GM12878 (cell line): ENCODE data around the gene TRPM3. TPM values are rescaled to one million over a fixed set of nuclear protein-coding genes. Genes with fewer than 3 reads are reported as not detected.

ENCODE experiments used
- BACH1 ChIP-seq: fragments of 450-650 bp; IDR thresholded peaks from 2 replicates; pipeline ENCODE4 v1.6.1; 2017; ENCODE audit warnings: mild to moderate bottlenecking, borderline replicate concordance
- HDAC6 ChIP-seq: fragments of 200-600 bp; sonication (generic); IDR thresholded peaks from one replicate; pipeline ENCODE4 v1.8.0; 2017; ENCODE audit warnings: antibody characterized with exemption; ENCODE audit not compliant: unreplicated experiment
- RELA ChIP-seq: fragments of 450-650 bp; IDR thresholded peaks from 2 replicates; pipeline ENCODE4 v1.8.0; 2014; ENCODE audit warnings: borderline replicate concordance; ENCODE audit not compliant: partially characterized antibody
- RFX5 ChIP-seq: IDR thresholded peaks from 2 replicates; pipeline ENCODE4 v1.6.1; 2011; ENCODE audit warnings: low read depth, low read length, improper control_type of control experiment
- SP1 ChIP-seq: IDR thresholded peaks from one replicate; pipeline ENCODE4 v1.6.1; 2011; ENCODE audit warnings: low read depth, low read length
- SREBF2 ChIP-seq: IDR thresholded peaks from 2 replicates; pipeline ENCODE4 v1.6.1; 2012; ENCODE audit warnings: mild to moderate bottlenecking, low read length
- TCF12 ChIP-seq: IDR thresholded peaks from 2 replicates; pipeline ENCODE4 v1.6.1; 2011; ENCODE audit warnings: low read depth, mild to moderate bottlenecking, low read length
- polyA plus RNA-seq, 11 experiments: library from polyadenylated mRNA; depleted of rRNA in 4 of 11; unstranded in 6 of 11; stranded (reverse) in 5 of 11; fragments of >200 nt; fragmentation: Nextera tagmentation in 4 of 11; fragmentation: Illumina TruSeq in 1 of 11; extraction: Ambion mirVana in 4 of 11; extraction: Trizol in 1 of 11; gene quantifications; 1 replicate in 1 of 11; 2 replicates in 10 of 11; pipeline versions ENCODE4 v1.2.1 to v1.2.3, GENCODE V29; 2011 to 2016; ENCODE audit warnings: inconsistent platforms in 2 of 11, missing spikeins in 2 of 11, low read depth in 1 of 11
- total RNA-seq, 4 experiments: library from RNA; depleted of rRNA in 3 of 4; stranded (reverse); fragments of >200 nt in 3 of 4; fragmentation: Illumina TruSeq in 1 of 4; extraction: Trizol in 1 of 4; gene quantifications; 2 replicates each; pipeline versions ENCODE4 v1.2.1 to v1.2.3, GENCODE V29; 2013 to 2021
- TF ChIP-seq, protein P1 (sequence below), 3 experiments: IDR thresholded peaks in 2 of 3; conservative IDR thresholded peaks in 1 of 3; 2 replicates each; pipeline ENCODE4 v1.5.1; 2011; ENCODE audit warnings: low read depth in 3 of 3, low read length in 3 of 3, mild to moderate bottlenecking in 3 of 3, control low read depth in 2 of 3, moderate library complexity in 2 of 3, inconsistent platforms in 1 of 3, mixed read lengths in 1 of 3; ENCODE audit not compliant: control insufficient read depth in 2 of 3, insufficient read depth in 1 of 3; ENCODE audit errors: extremely low read depth in 1 of 3
- TF ChIP-seq, protein P2 (sequence below): IDR thresholded peaks from 2 replicates; pipeline ENCODE4 v1.6.1; 2012; ENCODE audit warnings: improper control_type of control experiment, low read depth, low read length; ENCODE audit not compliant: insufficient replicate concordance
- TF ChIP-seq, protein P3 (sequence below): fragments of 450-650 bp; IDR thresholded peaks from 2 replicates; pipeline ENCODE4 v1.6.1; 2017; ENCODE audit warnings: low read depth, mild to moderate bottlenecking, moderate library complexity

TRPM3 gene
- total and polyA plus RNA-seq, 10 of the 15 experiments (the other 5 are each of a cell fraction or from before 2014, with no cell fraction given) = not detected

DNA sequence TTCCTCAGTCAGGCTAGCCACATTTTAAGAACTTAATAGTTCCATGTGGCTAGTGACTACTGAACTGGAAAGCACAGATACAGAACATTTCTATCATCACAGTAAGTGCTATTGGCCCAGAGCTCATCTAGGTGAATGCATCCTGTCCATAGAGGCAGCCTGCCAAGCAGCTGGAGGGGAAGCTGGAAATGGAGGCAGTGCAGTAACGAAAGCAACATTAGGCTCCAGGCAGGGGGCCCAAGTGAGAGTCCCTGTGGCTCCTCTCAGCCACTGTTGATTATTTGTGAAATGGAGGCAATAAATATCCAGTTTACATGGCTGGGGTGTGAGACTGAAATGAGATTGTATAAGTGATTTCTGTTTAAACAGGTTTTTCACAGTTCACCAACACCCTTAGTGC is 479.8 kb downstream of the TRPM3 start (continued):
- TF ChIP-seq, protein P1, sequence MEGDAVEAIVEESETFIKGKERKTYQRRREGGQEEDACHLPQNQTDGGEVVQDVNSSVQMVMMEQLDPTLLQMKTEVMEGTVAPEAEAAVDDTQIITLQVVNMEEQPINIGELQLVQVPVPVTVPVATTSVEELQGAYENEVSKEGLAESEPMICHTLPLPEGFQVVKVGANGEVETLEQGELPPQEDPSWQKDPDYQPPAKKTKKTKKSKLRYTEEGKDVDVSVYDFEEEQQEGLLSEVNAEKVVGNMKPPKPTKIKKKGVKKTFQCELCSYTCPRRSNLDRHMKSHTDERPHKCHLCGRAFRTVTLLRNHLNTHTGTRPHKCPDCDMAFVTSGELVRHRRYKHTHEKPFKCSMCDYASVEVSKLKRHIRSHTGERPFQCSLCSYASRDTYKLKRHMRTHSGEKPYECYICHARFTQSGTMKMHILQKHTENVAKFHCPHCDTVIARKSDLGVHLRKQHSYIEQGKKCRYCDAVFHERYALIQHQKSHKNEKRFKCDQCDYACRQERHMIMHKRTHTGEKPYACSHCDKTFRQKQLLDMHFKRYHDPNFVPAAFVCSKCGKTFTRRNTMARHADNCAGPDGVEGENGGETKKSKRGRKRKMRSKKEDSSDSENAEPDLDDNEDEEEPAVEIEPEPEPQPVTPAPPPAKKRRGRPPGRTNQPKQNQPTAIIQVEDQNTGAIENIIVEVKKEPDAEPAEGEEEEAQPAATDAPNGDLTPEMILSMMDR (IDR thresholded peaks at IDR 0.05 in 2 of 3, conservative IDR thresholded peaks at IDR 0.05 in 1 of 3; ENCODE audit: control insufficient read depth in 2 of 3, extremely low read depth in 1 of 3, insufficient read depth in 1 of 3, low read depth in 3 of 3, low read length in 3 of 3) = no peak
- TF ChIP-seq, protein P2, sequence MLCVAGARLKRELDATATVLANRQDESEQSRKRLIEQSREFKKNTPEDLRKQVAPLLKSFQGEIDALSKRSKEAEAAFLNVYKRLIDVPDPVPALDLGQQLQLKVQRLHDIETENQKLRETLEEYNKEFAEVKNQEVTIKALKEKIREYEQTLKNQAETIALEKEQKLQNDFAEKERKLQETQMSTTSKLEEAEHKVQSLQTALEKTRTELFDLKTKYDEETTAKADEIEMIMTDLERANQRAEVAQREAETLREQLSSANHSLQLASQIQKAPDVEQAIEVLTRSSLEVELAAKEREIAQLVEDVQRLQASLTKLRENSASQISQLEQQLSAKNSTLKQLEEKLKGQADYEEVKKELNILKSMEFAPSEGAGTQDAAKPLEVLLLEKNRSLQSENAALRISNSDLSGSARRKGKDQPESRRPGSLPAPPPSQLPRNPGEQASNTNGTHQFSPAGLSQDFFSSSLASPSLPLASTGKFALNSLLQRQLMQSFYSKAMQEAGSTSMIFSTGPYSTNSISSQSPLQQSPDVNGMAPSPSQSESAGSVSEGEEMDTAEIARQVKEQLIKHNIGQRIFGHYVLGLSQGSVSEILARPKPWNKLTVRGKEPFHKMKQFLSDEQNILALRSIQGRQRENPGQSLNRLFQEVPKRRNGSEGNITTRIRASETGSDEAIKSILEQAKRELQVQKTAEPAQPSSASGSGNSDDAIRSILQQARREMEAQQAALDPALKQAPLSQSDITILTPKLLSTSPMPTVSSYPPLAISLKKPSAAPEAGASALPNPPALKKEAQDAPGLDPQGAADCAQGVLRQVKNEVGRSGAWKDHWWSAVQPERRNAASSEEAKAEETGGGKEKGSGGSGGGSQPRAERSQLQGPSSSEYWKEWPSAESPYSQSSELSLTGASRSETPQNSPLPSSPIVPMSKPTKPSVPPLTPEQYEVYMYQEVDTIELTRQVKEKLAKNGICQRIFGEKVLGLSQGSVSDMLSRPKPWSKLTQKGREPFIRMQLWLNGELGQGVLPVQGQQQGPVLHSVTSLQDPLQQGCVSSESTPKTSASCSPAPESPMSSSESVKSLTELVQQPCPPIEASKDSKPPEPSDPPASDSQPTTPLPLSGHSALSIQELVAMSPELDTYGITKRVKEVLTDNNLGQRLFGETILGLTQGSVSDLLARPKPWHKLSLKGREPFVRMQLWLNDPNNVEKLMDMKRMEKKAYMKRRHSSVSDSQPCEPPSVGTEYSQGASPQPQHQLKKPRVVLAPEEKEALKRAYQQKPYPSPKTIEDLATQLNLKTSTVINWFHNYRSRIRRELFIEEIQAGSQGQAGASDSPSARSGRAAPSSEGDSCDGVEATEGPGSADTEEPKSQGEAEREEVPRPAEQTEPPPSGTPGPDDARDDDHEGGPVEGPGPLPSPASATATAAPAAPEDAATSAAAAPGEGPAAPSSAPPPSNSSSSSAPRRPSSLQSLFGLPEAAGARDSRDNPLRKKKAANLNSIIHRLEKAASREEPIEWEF = no peak
- TF ChIP-seq RELA (no peak), HDAC6 (no peak), SREBF2 (no peak), TCF12 (no peak), SP1 (no peak), RFX5 (no peak), BACH1 (no peak)
- TF ChIP-seq, protein P3, sequence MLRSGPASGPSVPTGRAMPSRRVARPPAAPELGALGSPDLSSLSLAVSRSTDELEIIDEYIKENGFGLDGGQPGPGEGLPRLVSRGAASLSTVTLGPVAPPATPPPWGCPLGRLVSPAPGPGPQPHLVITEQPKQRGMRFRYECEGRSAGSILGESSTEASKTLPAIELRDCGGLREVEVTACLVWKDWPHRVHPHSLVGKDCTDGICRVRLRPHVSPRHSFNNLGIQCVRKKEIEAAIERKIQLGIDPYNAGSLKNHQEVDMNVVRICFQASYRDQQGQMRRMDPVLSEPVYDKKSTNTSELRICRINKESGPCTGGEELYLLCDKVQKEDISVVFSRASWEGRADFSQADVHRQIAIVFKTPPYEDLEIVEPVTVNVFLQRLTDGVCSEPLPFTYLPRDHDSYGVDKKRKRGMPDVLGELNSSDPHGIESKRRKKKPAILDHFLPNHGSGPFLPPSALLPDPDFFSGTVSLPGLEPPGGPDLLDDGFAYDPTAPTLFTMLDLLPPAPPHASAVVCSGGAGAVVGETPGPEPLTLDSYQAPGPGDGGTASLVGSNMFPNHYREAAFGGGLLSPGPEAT = no peak
- TF ChIP-seq, all 136 proteins: peak for 0
